Neutrophil (primary cell): Measurements from ENCODE around the gene SH3YL1.

Source experiments
- H3K27ac ChIP-seq: fragments of 200-600 bp; sonication (generic); 2 replicates; pipeline ENCODE4 v1.5.1; 2016; ENCODE audit warnings: mild to moderate bottlenecking, moderate library complexity
- H3K27me3 ChIP-seq: fragments of 200-600 bp; sonication (generic); 2 replicates; pipeline ENCODE4 v1.6.0; 2016; ENCODE audit warnings: mild to moderate bottlenecking
- H3K36me3 ChIP-seq: fragments of 200-600 bp; sonication (generic); 2 replicates; pipeline ENCODE4 v1.5.1; 2017
- H3K4me1 ChIP-seq, 2 experiments: fragments of 200-600 bp in 1 of 2; sonication (generic) in 1 of 2; 1 replicate in 1 of 2; 2 replicates in 1 of 2; pipeline versions ENCODE4 v1.5.1 to v1.6.1; 2013 to 2016; ENCODE audit warnings: low read depth in 1 of 2, low read length in 1 of 2, mild to moderate bottlenecking in 1 of 2, moderate library complexity in 1 of 2; ENCODE audit not compliant: control insufficient read depth in 1 of 2, insufficient read depth in 1 of 2
- H3K4me3 ChIP-seq, 2 experiments: fragments of 200-600 bp in 1 of 2; sonication (generic) in 1 of 2; 1 replicate in 1 of 2; 2 replicates in 1 of 2; pipeline ENCODE4 v1.5.1; 2013 to 2016; ENCODE audit warnings: low read depth in 1 of 2, low read length in 1 of 2, mild to moderate bottlenecking in 1 of 2, moderate library complexity in 1 of 2
- H3K9me3 ChIP-seq: fragments of 200-600 bp; sonication (generic); 2 replicates; pipeline ENCODE4 v1.5.1; 2016
- CTCF ChIP-seq: fragments of 200-600 bp; sonication (generic); IDR thresholded peaks from 2 replicates; pipeline ENCODE4 v1.5.1; 2016; ENCODE audit warnings: antibody characterized with exemption

The SH3YL1 gene

GRCh38 chr2:246489-247144 is 17.2 kb downstream of the SH3YL1 start:
- Histone ChIP-seq H3K4me1 (no peaks in the 10 kb centered on the region), H3K27me3 (no peaks in the 10 kb centered on the region), H3K27ac (no peak overlapping the region), H3K9me3 (no peaks in the 10 kb centered on the region), H3K36me3 (peaks cover 5% of the 10 kb centered on the region), H3K4me3 (no peak overlapping the region)
- TF ChIP-seq CTCF: no peak

GRCh38 chr2:244547-244946 is 19.3 kb downstream of the SH3YL1 start:
- no peaks in the 10 kb centered on the region for H3K27me3 ChIP-seq
- H3K9me3 ChIP-seq: no peaks in the 10 kb centered on the region
- no peak overlapping the region for H3K27ac ChIP-seq
- no peak for TF ChIP-seq CTCF
- H3K4me3 ChIP-seq: no peak overlapping the region
- H3K36me3 ChIP-seq: peaks cover 2% of the 10 kb centered on the region
- H3K4me1 ChIP-seq: no peaks in the 10 kb centered on the region

- Histone ChIP-seq H3K4me3 (no peak overlapping the region), H3K36me3 (no peaks in the 10 kb centered on the region), H3K27ac (no peak overlapping the region), H3K4me1 (no peaks in the 10 kb centered on the region), H3K9me3 (no peaks in the 10 kb centered on the region), H3K27me3 (no peaks in the 10 kb centered on the region)
- no peak for TF ChIP-seq CTCF
Measured at GRCh38 chr2:238869-239268, 25.0 kb downstream of the SH3YL1 start.

GRCh38 chr2:238431-238830 is 25.4 kb downstream of the SH3YL1 start:
- Histone ChIP-seq H3K36me3 (no peaks in the 10 kb centered on the region), H3K27ac (no peak overlapping the region)
- no peak for TF ChIP-seq CTCF

GRCh38 chr2:237878-238277 is 26.0 kb downstream of the SH3YL1 start:
- no peaks in the 10 kb centered on the region for H3K36me3 ChIP-seq
- H3K27ac ChIP-seq: no peak overlapping the region
- no peak for TF ChIP-seq CTCF
- no peaks in the 10 kb centered on the region for H3K9me3 ChIP-seq
- H3K4me3 ChIP-seq: no peak overlapping the region
- no peaks in the 10 kb centered on the region for H3K27me3 ChIP-seq
- H3K4me1 ChIP-seq: no peaks in the 10 kb centered on the region

More at GRCh38 chr2:238431-238830, 25.4 kb downstream of the SH3YL1 start:
- Histone ChIP-seq H3K9me3 (no peaks in the 10 kb centered on the region), H3K4me3 (no peak overlapping the region), H3K27me3 (no peaks in the 10 kb centered on the region), H3K4me1 (no peaks in the 10 kb centered on the region)
